Dedifferentiated amniotic fluid mesenchymal stem cell (primary cell): Measurements from ENCODE around the gene GGCT.

Source experiments
- DNase-seq: peaks from one replicate; pipeline ENCODE4 v3.0.0-alpha.2; 2016; ENCODE audit errors: extremely low spot score

The GGCT gene

GRCh38 chr7:30478349-30479201, 26.1 kb downstream of the GGCT start, which contains the start of gene NOD1:
NOD1 (minus strand) TSS chr7:30478784; CDS start chr7:30456921, 21,863 bp downstream.
- peak; percentile 56 for DNase-seq

GRCh38 chr7:30476459-30477145, 28.0 kb downstream of the GGCT start:
- no peak for DNase-seq

GRCh38 chr7:30475580-30475979, 29.0 kb downstream of the GGCT start:
- DNase-seq: no peak

- DNase-seq: no peak
These were observed 29.7 kb downstream of the GGCT start for GRCh38 chr7:30474893-30475292.

GRCh38 chr7:30474485-30474884, 30.1 kb downstream of the GGCT start:
- no peak for DNase-seq

- DNase-seq: no peak
These were observed 30.7 kb downstream of the GGCT start for GRCh38 chr7:30473903-30474302.

GRCh38 chr7:30472784-30473775, 31.5 kb downstream of the GGCT start:
- DNase-seq: peak; percentile 34

- DNase-seq: no peak
These were observed 32.4 kb downstream of the GGCT start for GRCh38 chr7:30472081-30472783.

GRCh38 chr7:30471205-30471604, 33.4 kb downstream of the GGCT start:
- DNase-seq: no peak

GRCh38 chr7:30470771-30471170, 33.9 kb downstream of the GGCT start:
- DNase-seq: peak; percentile 45

- no peak for DNase-seq
These were observed 34.4 kb downstream of the GGCT start for GRCh38 chr7:30470163-30470770.

- DNase-seq: peak; percentile 98
These were observed 35.3 kb downstream of the GGCT start for GRCh38 chr7:30469303-30469702.

- no peak for DNase-seq
These were observed 35.8 kb downstream of the GGCT start for GRCh38 chr7:30468791-30469190.

GRCh38 chr7:30468041-30468440, 36.6 kb downstream of the GGCT start:
- DNase-seq: no peak

GRCh38 chr7:30467271-30467670, 37.4 kb downstream of the GGCT start:
- DNase-seq: no peak

GRCh38 chr7:30466266-30466665, 38.4 kb downstream of the GGCT start:
- no peak for DNase-seq

GRCh38 chr7:30465811-30466180, 38.8 kb downstream of the GGCT start:
- DNase-seq: no peak

- DNase-seq: no peak
These were observed 39.4 kb downstream of the GGCT start for GRCh38 chr7:30465046-30465810.

- DNase-seq: no peak
These were observed 40.4 kb downstream of the GGCT start for GRCh38 chr7:30464231-30464671.
